Ovary (tissue), 3 donors: ENCODE data around the gene VWA5B1.

Experiments
- CTCF ChIP-seq, 3 donors: fragments of 450-650 bp in 2 of 3; fragments of 200-600 bp in 1 of 3; IDR thresholded peaks; one replicate each; pipeline versions ENCODE4 v1.5.1 to v1.8.0; 2016 to 2022; ENCODE audit warnings: antibody characterized with exemption in 3 of 3, mild to moderate bottlenecking in 1 of 3
- EP300 ChIP-seq: sonication (generic); formaldehyde crosslinking; IDR thresholded peaks from one replicate; pipeline ENCODE4 v1.6.1; 2017; ENCODE audit warnings: antibody characterized with exemption
- donor health status: DM: no; HTN: no; CAD: no.

DNA sequence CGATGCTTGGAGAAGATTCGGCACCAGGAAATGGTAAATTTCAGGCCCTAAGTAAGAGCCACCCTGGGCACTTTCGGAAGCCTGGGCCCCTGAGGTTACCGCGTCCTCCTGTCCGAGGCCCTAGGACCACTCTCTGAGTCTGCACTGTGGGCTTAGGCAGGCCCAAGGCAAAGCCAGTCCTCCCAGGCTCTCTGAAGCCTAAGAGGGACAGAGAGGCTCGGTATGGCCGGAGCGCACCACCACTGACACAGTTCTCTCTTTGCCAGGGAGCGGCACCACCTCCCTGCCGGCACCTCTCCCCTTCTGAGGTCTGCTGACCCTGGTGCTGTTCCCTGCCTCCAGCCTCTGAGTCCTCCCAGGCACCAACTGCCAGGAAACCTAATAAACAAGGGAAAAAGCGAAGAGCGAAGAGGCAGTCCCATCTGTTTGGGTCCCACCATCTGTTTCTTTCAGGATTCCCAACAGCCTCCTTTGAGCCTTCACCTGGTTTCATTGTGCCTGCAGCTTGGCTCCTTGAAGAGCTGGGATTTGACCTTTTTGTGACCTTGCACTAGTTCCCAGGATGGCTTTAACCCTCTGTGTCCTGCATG is 57.7 kb downstream of the VWA5B1 start:
- no peak for TF ChIP-seq EP300
- TF ChIP-seq CTCF (IDR thresholded peaks at IDR 0.05) = no peak
